ENCODE measurements around the gene FREY1.

Gene FREY1

GRCh38 chr11:45860764-45861510 lies 46.1 kb downstream of the FREY1 start:
- DNase-seq: no peak

- no peak for DNase-seq
Measured at GRCh38 chr11:45860348-45860747, 46.7 kb downstream of the FREY1 start.

- DNase-seq: no peak
Measured at GRCh38 chr11:45859661-45860140, 47.4 kb downstream of the FREY1 start.

- DNase-seq: no peak
Measured at GRCh38 chr11:45858751-45859398, 48.2 kb downstream of the FREY1 start.

- DNase-seq: no peak
Measured at GRCh38 chr11:45857961-45858474, 49.1 kb downstream of the FREY1 start.
